ENCODE measurements around the gene DKK1.

DNA sequence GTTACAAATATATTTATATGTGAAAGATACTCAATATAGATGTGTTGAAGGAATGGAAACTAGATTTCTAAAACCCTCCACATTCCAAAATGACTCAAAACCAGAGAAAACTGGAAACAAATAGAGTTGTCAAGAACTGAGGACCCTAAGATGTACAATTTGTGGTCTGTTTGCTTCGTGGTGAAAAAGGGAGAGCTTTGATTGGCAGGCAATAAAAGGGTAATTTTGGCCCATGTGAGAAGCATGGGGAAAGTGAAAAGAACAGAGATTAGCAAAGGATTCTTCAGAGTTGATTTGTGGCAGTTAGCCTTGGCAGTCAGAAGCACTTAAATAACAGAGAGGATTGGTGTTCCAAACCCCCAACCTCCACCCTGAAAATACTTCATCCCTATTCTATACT, 37.1 kb upstream of the DKK1 start:
- no peak for TF ChIP-seq ETV6 (CRISPR knock-in tag; conservative IDR thresholded peaks at IDR 0.05)
- TF ChIP-seq, protein P1, sequence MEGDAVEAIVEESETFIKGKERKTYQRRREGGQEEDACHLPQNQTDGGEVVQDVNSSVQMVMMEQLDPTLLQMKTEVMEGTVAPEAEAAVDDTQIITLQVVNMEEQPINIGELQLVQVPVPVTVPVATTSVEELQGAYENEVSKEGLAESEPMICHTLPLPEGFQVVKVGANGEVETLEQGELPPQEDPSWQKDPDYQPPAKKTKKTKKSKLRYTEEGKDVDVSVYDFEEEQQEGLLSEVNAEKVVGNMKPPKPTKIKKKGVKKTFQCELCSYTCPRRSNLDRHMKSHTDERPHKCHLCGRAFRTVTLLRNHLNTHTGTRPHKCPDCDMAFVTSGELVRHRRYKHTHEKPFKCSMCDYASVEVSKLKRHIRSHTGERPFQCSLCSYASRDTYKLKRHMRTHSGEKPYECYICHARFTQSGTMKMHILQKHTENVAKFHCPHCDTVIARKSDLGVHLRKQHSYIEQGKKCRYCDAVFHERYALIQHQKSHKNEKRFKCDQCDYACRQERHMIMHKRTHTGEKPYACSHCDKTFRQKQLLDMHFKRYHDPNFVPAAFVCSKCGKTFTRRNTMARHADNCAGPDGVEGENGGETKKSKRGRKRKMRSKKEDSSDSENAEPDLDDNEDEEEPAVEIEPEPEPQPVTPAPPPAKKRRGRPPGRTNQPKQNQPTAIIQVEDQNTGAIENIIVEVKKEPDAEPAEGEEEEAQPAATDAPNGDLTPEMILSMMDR (CRISPR knock-in tag; IDR thresholded peaks at IDR 0.05): no peak
- TF ChIP-seq MEF2D (CRISPR knock-in tag; IDR thresholded peaks at IDR 0.05): no peak
- no peak for TF ChIP-seq SMAD1 (CRISPR knock-in tag; IDR thresholded peaks at IDR 0.05; ENCODE audit: borderline replicate concordance, low read depth)
- TF ChIP-seq YEATS4 (CRISPR knock-in tag; IDR thresholded peaks at IDR 0.05; ENCODE audit: borderline replicate concordance): no peak
- no peak for TF ChIP-seq KDM5A (IDR thresholded peaks at IDR 0.05; ENCODE audit: borderline replicate concordance, low read length)
- no peak for TF ChIP-seq NFATC3 (CRISPR knock-in tag; IDR thresholded peaks at IDR 0.05)
- TF ChIP-seq ZNF354B (CRISPR knock-in tag; IDR thresholded peaks at IDR 0.05): no peak
- no peak for TF ChIP-seq ZNF761 (CRISPR knock-in tag; conservative IDR thresholded peaks at IDR 0.05)
- no peak for TF ChIP-seq ZNF674 (CRISPR knock-in tag; IDR thresholded peaks at IDR 0.05; ENCODE audit: low read depth)
- TF ChIP-seq, protein P2, sequence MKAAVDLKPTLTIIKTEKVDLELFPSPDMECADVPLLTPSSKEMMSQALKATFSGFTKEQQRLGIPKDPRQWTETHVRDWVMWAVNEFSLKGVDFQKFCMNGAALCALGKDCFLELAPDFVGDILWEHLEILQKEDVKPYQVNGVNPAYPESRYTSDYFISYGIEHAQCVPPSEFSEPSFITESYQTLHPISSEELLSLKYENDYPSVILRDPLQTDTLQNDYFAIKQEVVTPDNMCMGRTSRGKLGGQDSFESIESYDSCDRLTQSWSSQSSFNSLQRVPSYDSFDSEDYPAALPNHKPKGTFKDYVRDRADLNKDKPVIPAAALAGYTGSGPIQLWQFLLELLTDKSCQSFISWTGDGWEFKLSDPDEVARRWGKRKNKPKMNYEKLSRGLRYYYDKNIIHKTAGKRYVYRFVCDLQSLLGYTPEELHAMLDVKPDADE (CRISPR knock-in tag; IDR thresholded peaks at IDR 0.05): no peak
- no peak for TF ChIP-seq MXI1 (IDR thresholded peaks at IDR 0.05; ENCODE audit: borderline replicate concordance, low read depth, low read length)

All from HepG2 (cell line).